B cell (primary cell): Measurements from ENCODE around the gene CATSPER3.

Source experiments
- EZH2 ChIP-seq: IDR thresholded peaks from 2 replicates; pipeline ENCODE4 v1.6.1; 2012; ENCODE audit warnings: borderline replicate concordance, low read depth, mild to moderate bottlenecking, moderate library complexity, low read length; ENCODE audit not compliant: insufficient read depth, poor library complexity, severe bottlenecking
- TF ChIP-seq, protein P1 (sequence below): fragments of 200-600 bp; IDR thresholded peaks from one replicate; pipeline ENCODE4 v1.8.0; 2022; ENCODE audit warnings: antibody characterized with exemption, mild to moderate bottlenecking

DNA sequence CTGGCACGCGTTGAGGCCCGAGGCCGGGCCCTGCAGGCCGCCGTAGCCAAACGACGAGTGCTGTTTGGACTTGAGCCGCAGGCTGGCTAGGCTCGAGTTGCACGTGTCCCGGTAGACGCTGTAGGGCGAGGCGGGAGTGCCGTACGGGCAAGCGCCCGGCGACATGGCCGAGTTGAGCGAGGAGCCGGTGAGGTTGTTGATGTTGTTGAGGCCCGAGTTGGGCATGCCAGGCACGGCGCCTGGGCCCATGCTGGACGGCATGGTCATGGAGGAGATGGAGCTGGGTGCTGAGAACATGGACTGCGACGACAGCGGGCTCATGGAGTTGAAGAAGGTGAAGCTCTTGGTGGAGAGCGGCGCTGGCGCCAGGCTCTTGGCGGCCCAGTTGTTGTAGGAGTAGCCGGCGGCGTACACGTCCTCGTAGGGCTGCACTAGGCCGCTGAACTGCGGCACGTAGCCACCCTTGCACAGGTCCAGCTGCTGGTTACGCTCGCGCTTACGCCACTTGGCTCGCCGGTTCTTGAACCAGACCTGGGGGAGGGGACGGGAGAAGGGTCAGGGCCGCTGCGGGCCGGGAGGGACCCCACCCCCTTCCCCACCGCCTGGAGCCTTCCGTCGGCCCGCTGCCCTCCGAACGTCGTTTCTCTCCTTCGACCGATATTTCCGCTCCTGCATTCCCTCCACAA, 61.2 kb downstream of the CATSPER3 start:
- TF ChIP-seq EZH2, result no peak
- TF ChIP-seq, protein P1, sequence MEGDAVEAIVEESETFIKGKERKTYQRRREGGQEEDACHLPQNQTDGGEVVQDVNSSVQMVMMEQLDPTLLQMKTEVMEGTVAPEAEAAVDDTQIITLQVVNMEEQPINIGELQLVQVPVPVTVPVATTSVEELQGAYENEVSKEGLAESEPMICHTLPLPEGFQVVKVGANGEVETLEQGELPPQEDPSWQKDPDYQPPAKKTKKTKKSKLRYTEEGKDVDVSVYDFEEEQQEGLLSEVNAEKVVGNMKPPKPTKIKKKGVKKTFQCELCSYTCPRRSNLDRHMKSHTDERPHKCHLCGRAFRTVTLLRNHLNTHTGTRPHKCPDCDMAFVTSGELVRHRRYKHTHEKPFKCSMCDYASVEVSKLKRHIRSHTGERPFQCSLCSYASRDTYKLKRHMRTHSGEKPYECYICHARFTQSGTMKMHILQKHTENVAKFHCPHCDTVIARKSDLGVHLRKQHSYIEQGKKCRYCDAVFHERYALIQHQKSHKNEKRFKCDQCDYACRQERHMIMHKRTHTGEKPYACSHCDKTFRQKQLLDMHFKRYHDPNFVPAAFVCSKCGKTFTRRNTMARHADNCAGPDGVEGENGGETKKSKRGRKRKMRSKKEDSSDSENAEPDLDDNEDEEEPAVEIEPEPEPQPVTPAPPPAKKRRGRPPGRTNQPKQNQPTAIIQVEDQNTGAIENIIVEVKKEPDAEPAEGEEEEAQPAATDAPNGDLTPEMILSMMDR, result no peak
